ENCODE data around the gene ANHX. TPM values are rescaled to one million over a fixed set of nuclear protein-coding genes. Genes with fewer than 3 reads are reported as not detected.

ANHX gene
- total and polyA plus RNA-seq, 4 experiments from 2014 or later, result not detected

GRCh38 chr12:133236144-133236543, 467 bp upstream of the ANHX start:
- H3K4me1 ChIP-seq (ENCODE audit: insufficient read depth, low read length), result no peaks in the 10 kb centered on the region
- CTCF ChIA-PET (ENCODE audit: partially characterized antibody), result no interaction called here
- Mint-ChIP-seq H3K36me3 (no peaks in the 10 kb centered on the region), H3K27me3 (peaks cover 4 to 5% of the 10 kb centered on the region in 2 donors), H3K9me3 (peaks cover 0 to 29% (median 18%) of the 10 kb centered on the region in 8 donors), H3K27ac (no peak overlapping the region), H3K4me3 (no peak overlapping the region), H3K4me1 (no peaks in the 10 kb centered on the region)
- H3K4me3 ChIP-seq (ENCODE audit: low read length in 2 of 2), result no peak overlapping the region
- intact Hi-C loops (cut with micrococcal nuclease), result no loop called here
- H3K36me3 ChIP-seq (ENCODE audit: insufficient read depth, low read length), result no peaks in the 10 kb centered on the region
- no peaks in the 10 kb centered on the region for H3K27me3 ChIP-seq (ENCODE audit: insufficient read depth, low read length)
- POLR2A ChIA-PET (ENCODE audit: partially characterized antibody), result no interaction called here
- DNase-seq, result peak in 1 of 5 donors; percentile 24
- peaks cover 0 to 5% of the 10 kb centered on the region in 2 donors for H3K9me3 ChIP-seq (ENCODE audit: control insufficient read depth in 1 of 2, low read length in 2 of 2)
- H3K27ac ChIP-seq (ENCODE audit: low read depth, low read length), result no peak overlapping the region

GRCh38 chr12:133234971-133235370, 706 bp downstream of the ANHX start:
- ChIA-PET POLR2A (ENCODE audit: partially characterized antibody) (no interaction called here), CTCF (ENCODE audit: partially characterized antibody) (no interaction called here)
- Histone ChIP-seq H3K4me3 (ENCODE audit: low read length in 2 of 2) (no peak overlapping the region), H3K27ac (ENCODE audit: low read depth, low read length) (no peak overlapping the region), H3K36me3 (ENCODE audit: insufficient read depth, low read length) (no peaks in the 10 kb centered on the region), H3K9me3 (ENCODE audit: control insufficient read depth in 1 of 2, low read length in 2 of 2) (peaks cover 0 to 5% of the 10 kb centered on the region in 2 donors), H3K27me3 (ENCODE audit: insufficient read depth, low read length) (no peaks in the 10 kb centered on the region), H3K4me1 (ENCODE audit: insufficient read depth, low read length) (no peaks in the 10 kb centered on the region)
- H3K36me3 Mint-ChIP-seq, result no peaks in the 10 kb centered on the region
- no peak for DNase-seq
- intact Hi-C loops (cut with micrococcal nuclease), result no loop called here
- H3K27ac Mint-ChIP-seq, result no peak overlapping the region
- H3K4me3 Mint-ChIP-seq, result no peak overlapping the region
- no peaks in the 10 kb centered on the region for H3K4me1 Mint-ChIP-seq
- peaks cover 0 to 1% of the 10 kb centered on the region in 2 donors for H3K27me3 Mint-ChIP-seq
- H3K9me3 Mint-ChIP-seq, result peaks cover 0 to 29% (median 18%) of the 10 kb centered on the region in 8 donors

- no peaks in the 10 kb centered on the region for H3K4me1 ChIP-seq (ENCODE audit: insufficient read depth, low read length)
- H3K4me3 Mint-ChIP-seq, result no peak overlapping the region
- H3K9me3 Mint-ChIP-seq, result peaks cover 0 to 28% (median 12%) of the 10 kb centered on the region in 8 donors
- H3K36me3 ChIP-seq (ENCODE audit: insufficient read depth, low read length), result no peaks in the 10 kb centered on the region
- peaks cover 0 to 5% of the 10 kb centered on the region in 2 donors for H3K9me3 ChIP-seq (ENCODE audit: control insufficient read depth in 1 of 2, low read length in 2 of 2)
- ChIA-PET CTCF (ENCODE audit: partially characterized antibody) (no interaction called here), POLR2A (ENCODE audit: partially characterized antibody) (no interaction called here)
- H3K27me3 Mint-ChIP-seq, result peaks cover 0 to 3% of the 10 kb centered on the region in 2 donors
- no peak for DNase-seq
- no peaks in the 10 kb centered on the region for H3K36me3 Mint-ChIP-seq
- H3K27ac Mint-ChIP-seq, result no peak overlapping the region
- no peaks in the 10 kb centered on the region for H3K27me3 ChIP-seq (ENCODE audit: insufficient read depth, low read length)
- H3K4me3 ChIP-seq (ENCODE audit: low read length in 2 of 2), result no peak overlapping the region
- intact Hi-C loops (cut with micrococcal nuclease), result no loop called here
- peaks cover 0 to 2% (median 0%) of the 10 kb centered on the region in 4 donors for H3K4me1 Mint-ChIP-seq
- no peak overlapping the region for H3K27ac ChIP-seq (ENCODE audit: low read depth, low read length)
Measured at GRCh38 chr12:133233993-133234564, 1.6 kb downstream of the ANHX start.

GRCh38 chr12:133233006-133233405, 2.7 kb downstream of the ANHX start:
- no peak overlapping the region for H3K27ac Mint-ChIP-seq
- Histone ChIP-seq H3K9me3 (ENCODE audit: control insufficient read depth in 1 of 2, low read length in 2 of 2) (peaks cover 0 to 5% of the 10 kb centered on the region in 2 donors), H3K27ac (ENCODE audit: low read depth, low read length) (no peak overlapping the region), H3K4me1 (ENCODE audit: insufficient read depth, low read length) (no peaks in the 10 kb centered on the region), H3K27me3 (ENCODE audit: insufficient read depth, low read length) (no peaks in the 10 kb centered on the region), H3K36me3 (ENCODE audit: insufficient read depth, low read length) (no peaks in the 10 kb centered on the region), H3K4me3 (ENCODE audit: low read length in 2 of 2) (no peak overlapping the region)
- peaks cover 0 to 3% of the 10 kb centered on the region in 2 donors for H3K27me3 Mint-ChIP-seq
- no peak overlapping the region for H3K4me3 Mint-ChIP-seq
- no peak for DNase-seq
- no peaks in the 10 kb centered on the region for H3K36me3 Mint-ChIP-seq
- peaks cover 2 to 22% (median 9%) of the 10 kb centered on the region in 8 donors for H3K9me3 Mint-ChIP-seq
- peaks cover 0 to 2% (median under 1%) of the 10 kb centered on the region in 4 donors for H3K4me1 Mint-ChIP-seq
- intact Hi-C loops (cut with micrococcal nuclease), result no loop called here
- ChIA-PET CTCF (ENCODE audit: partially characterized antibody) (no interaction called here), POLR2A (ENCODE audit: partially characterized antibody) (no interaction called here)

- Histone ChIP-seq H3K9me3 (ENCODE audit: control insufficient read depth in 1 of 2, low read length in 2 of 2) (peaks cover 0 to 5% of the 10 kb centered on the region in 2 donors), H3K27ac (ENCODE audit: low read depth, low read length) (no peak overlapping the region), H3K27me3 (ENCODE audit: insufficient read depth, low read length) (no peaks in the 10 kb centered on the region), H3K4me3 (ENCODE audit: low read length in 2 of 2) (no peak overlapping the region), H3K36me3 (ENCODE audit: insufficient read depth, low read length) (no peaks in the 10 kb centered on the region), H3K4me1 (ENCODE audit: insufficient read depth, low read length) (no peaks in the 10 kb centered on the region)
- peaks cover 2 to 18% (median 5%) of the 10 kb centered on the region in 8 donors for H3K9me3 Mint-ChIP-seq
- ChIA-PET CTCF (ENCODE audit: partially characterized antibody) (no interaction called here), POLR2A (ENCODE audit: partially characterized antibody) (no interaction called here)
- no peaks in the 10 kb centered on the region for H3K36me3 Mint-ChIP-seq
- intact Hi-C loops (cut with micrococcal nuclease), result no loop called here
- peaks cover 0 to 2% (median under 1%) of the 10 kb centered on the region in 4 donors for H3K4me1 Mint-ChIP-seq
- DNase-seq, result no peak
- no peak overlapping the region for H3K4me3 Mint-ChIP-seq
- no peak overlapping the region for H3K27ac Mint-ChIP-seq
- peaks cover 0 to 3% of the 10 kb centered on the region in 2 donors for H3K27me3 Mint-ChIP-seq
Measured at GRCh38 chr12:133231001-133231400, 4.7 kb downstream of the ANHX start.

- H3K4me3 Mint-ChIP-seq, result no peak overlapping the region
- CTCF ChIA-PET (ENCODE audit: partially characterized antibody), result no interaction called here
- intact Hi-C loops (cut with micrococcal nuclease), result no loop called here
- POLR2A ChIA-PET (ENCODE audit: partially characterized antibody), result no interaction called here
- no peak for DNase-seq
- Histone ChIP-seq H3K36me3 (ENCODE audit: insufficient read depth, low read length) (no peaks in the 10 kb centered on the region), H3K27me3 (ENCODE audit: insufficient read depth, low read length) (no peaks in the 10 kb centered on the region), H3K9me3 (ENCODE audit: control insufficient read depth in 1 of 2, low read length in 2 of 2) (no peaks in the 10 kb centered on the region), H3K4me1 (ENCODE audit: insufficient read depth, low read length) (no peaks in the 10 kb centered on the region), H3K4me3 (ENCODE audit: low read length in 2 of 2) (no peak overlapping the region), H3K27ac (ENCODE audit: low read depth, low read length) (no peak overlapping the region)
- H3K4me1 Mint-ChIP-seq, result peaks cover 0 to 2% (median under 1%) of the 10 kb centered on the region in 4 donors
- no peak overlapping the region for H3K27ac Mint-ChIP-seq
- H3K9me3 Mint-ChIP-seq, result peaks cover 0 to 20% (median 10%) of the 10 kb centered on the region in 8 donors
- peaks cover 0 to 3% of the 10 kb centered on the region in 2 donors for H3K27me3 Mint-ChIP-seq
- H3K36me3 Mint-ChIP-seq, result no peaks in the 10 kb centered on the region
Measured at GRCh38 chr12:133227281-133227852, 8.3 kb downstream of the ANHX start.

GRCh38 chr12:133226690-133227089, 9.0 kb downstream of the ANHX start:
- H3K27ac ChIP-seq (ENCODE audit: low read depth, low read length), result no peak overlapping the region
- Mint-ChIP-seq H3K36me3 (peaks cover 0 to 3% of the 10 kb centered on the region in 2 donors), H3K9me3 (peaks cover 0 to 22% (median 11%) of the 10 kb centered on the region in 8 donors), H3K4me3 (no peak overlapping the region), H3K27me3 (peaks cover 0 to 3% of the 10 kb centered on the region in 2 donors), H3K27ac (no peak overlapping the region), H3K4me1 (peaks cover 0 to 2% (median under 1%) of the 10 kb centered on the region in 4 donors)
- intact Hi-C loops (cut with micrococcal nuclease), result no loop called here
- CTCF ChIA-PET (ENCODE audit: partially characterized antibody), result no interaction called here
- H3K4me3 ChIP-seq (ENCODE audit: low read length in 2 of 2), result no peak overlapping the region
- POLR2A ChIA-PET (ENCODE audit: partially characterized antibody), result no interaction called here
- no peaks in the 10 kb centered on the region for H3K27me3 ChIP-seq (ENCODE audit: insufficient read depth, low read length)
- no peaks in the 10 kb centered on the region for H3K4me1 ChIP-seq (ENCODE audit: insufficient read depth, low read length)
- no peak for DNase-seq
- H3K9me3 ChIP-seq (ENCODE audit: control insufficient read depth in 1 of 2, low read length in 2 of 2), result no peaks in the 10 kb centered on the region
- H3K36me3 ChIP-seq (ENCODE audit: insufficient read depth, low read length), result no peaks in the 10 kb centered on the region
